MM.1S (cell line): ENCODE results near the gene OLFML2B.
"Not testable (repeated sequence)": the region's sequence is repeated elsewhere in the genome, so short reads cannot be mapped to it uniquely, and the experiment has no call there.

Experiments used
- EZH2 ChIP-seq: fragments of 300-600 bp; sonication (generic); optimal IDR thresholded peaks from 2 replicates; pipeline ENCODE3; 2017; ENCODE audit warnings: low read depth, mild to moderate bottlenecking, antibody characterized with exemption, low read length, mixed read lengths
- TF ChIP-seq, protein P1 (sequence below): fragments of 300-600 bp; sonication (generic); IDR thresholded peaks from 2 replicates; pipeline ENCODE4 v1.5.1; 2016; ENCODE audit warnings: antibody characterized with exemption, low read length, mixed read lengths

DNA sequence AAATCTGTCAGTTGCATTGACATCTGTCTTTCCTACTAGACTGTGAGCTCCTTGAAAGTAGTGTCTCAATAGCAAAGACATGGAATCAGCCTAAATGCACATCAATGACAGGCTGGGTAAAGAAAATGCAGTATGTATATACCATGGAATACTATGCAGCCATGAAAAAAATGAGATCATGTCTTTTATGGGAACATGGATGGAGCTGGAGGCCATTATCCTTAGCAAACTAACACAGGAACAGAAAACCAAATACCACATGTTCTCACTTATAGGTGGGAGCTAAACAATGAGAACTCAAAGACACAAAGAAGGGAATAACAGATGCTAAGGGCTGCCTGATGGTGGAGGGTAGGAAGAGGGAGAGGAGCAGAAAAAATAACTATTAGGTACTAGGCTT lies 5.9 kb downstream of the OLFML2B start:
- TF ChIP-seq EZH2: not testable (repeated sequence)
- TF ChIP-seq, protein P1, sequence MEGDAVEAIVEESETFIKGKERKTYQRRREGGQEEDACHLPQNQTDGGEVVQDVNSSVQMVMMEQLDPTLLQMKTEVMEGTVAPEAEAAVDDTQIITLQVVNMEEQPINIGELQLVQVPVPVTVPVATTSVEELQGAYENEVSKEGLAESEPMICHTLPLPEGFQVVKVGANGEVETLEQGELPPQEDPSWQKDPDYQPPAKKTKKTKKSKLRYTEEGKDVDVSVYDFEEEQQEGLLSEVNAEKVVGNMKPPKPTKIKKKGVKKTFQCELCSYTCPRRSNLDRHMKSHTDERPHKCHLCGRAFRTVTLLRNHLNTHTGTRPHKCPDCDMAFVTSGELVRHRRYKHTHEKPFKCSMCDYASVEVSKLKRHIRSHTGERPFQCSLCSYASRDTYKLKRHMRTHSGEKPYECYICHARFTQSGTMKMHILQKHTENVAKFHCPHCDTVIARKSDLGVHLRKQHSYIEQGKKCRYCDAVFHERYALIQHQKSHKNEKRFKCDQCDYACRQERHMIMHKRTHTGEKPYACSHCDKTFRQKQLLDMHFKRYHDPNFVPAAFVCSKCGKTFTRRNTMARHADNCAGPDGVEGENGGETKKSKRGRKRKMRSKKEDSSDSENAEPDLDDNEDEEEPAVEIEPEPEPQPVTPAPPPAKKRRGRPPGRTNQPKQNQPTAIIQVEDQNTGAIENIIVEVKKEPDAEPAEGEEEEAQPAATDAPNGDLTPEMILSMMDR: not testable (repeated sequence)
